ENCODE measurements around the gene JPH4.

JPH4 gene

GRCh38 chr14:23577710-23578392 is 739 bp downstream of the JPH4 start:
- DNase-seq, result no peak

GRCh38 chr14:23577004-23577681 is 1.4 kb downstream of the JPH4 start:
- peak in 1 of 6 experiments; percentile 40 for DNase-seq

- DNase-seq, result no peak
Observed at GRCh38 chr14:23573384-23574015, 5.1 kb downstream of the JPH4 start.

GRCh38 chr14:23572836-23573235 is 5.8 kb downstream of the JPH4 start:
- DNase-seq, result no peak

- DNase-seq, result no peak
Observed at GRCh38 chr14:23572524-23572828, 6.1 kb downstream of the JPH4 start.

GRCh38 chr14:23571701-23572523 is 6.7 kb downstream of the JPH4 start:
- DNase-seq, result no peak

- no peak for DNase-seq
Observed at GRCh38 chr14:23570806-23571483, 7.6 kb downstream of the JPH4 start.

- no peak for DNase-seq
Observed at GRCh38 chr14:23569443-23570151, 9.0 kb downstream of the JPH4 start.

- no peak for DNase-seq
Observed at GRCh38 chr14:23568600-23569331, 9.8 kb downstream of the JPH4 start.

GRCh38 chr14:23568021-23568599 is 10.5 kb downstream of the JPH4 start:
- DNase-seq, result no peak

GRCh38 chr14:23567186-23568020 is 11.2 kb downstream of the JPH4 start, which contains the start of gene AP1G2:
TSS of gene AP1G2 (minus strand) at chr14:23567791. CDS start at chr14:23567314, 477 bp downstream.
- DNase-seq, result peak; percentile 77 to 94 (median 85)

GRCh38 chr14:23566778-23567185 is 11.8 kb downstream of the JPH4 start:
- DNase-seq, result no peak

GRCh38 chr14:23566112-23566777 is 12.3 kb downstream of the JPH4 start:
- DNase-seq, result no peak

- no peak for DNase-seq
Observed at GRCh38 chr14:23565626-23566025, 13.0 kb downstream of the JPH4 start.

GRCh38 chr14:23564876-23565275 is 13.7 kb downstream of the JPH4 start:
- no peak for DNase-seq

- no peak for DNase-seq
Observed at GRCh38 chr14:23564181-23564812, 14.3 kb downstream of the JPH4 start.

- DNase-seq, result no peak
Observed at GRCh38 chr14:23563473-23564180, 15.0 kb downstream of the JPH4 start.

GRCh38 chr14:23562822-23563472 is 15.6 kb downstream of the JPH4 start:
- peak; percentile 8 to 67 (median 53) for DNase-seq
